K562 (cell line): ENCODE measurements around the gene CHMP4B. TPM values are rescaled to one million over a fixed set of nuclear protein-coding genes. Genes with fewer than 3 reads are reported as not detected.

Experiments used
- ATAC-seq: fragments of 200-7000 bp; cut with Tn5 transposase; 3 replicates; pipeline ENCODE4 v1.9.1; 2020; ENCODE audit warnings: moderate library complexity
- BruUV-seq: library from RNA; stranded (reverse); fragments of 400-500 nt; replicated peaks from 2 replicates; lab custom pipeline; 2021; lab: Mats Ljungman, UMichigan
- CTCF ChIA-PET: fragments of 300-600 bp; formaldehyde crosslinking; extraction: SDS; loops from one replicate; lab custom pipeline; 2021; ENCODE audit warnings: low intra/inter-chr PET ratio; lab: Yijun Ruan, JAX
- POLR2A ChIA-PET: fragments of 300-600, 350-650 bp; sonication (Branson Sonifier 250); formaldehyde crosslinking; extraction: SDS; loops from one replicate; lab custom pipeline; 2021; ENCODE audit warnings: antibody characterized with exemption, inconsistent platforms; lab: Yijun Ruan, JAX
- DNase-seq, 4 experiments: peaks; one replicate each; pipeline versions ENCODE4 v3.0.0 to v3.0.0-alpha.2; 2011 to 2018; ENCODE audit warnings: low spot score in 3 of 4, mixed read lengths in 3 of 4; ENCODE audit errors: extremely low read depth in 1 of 4
- FAIRE-seq: peaks from 2 replicates; lab custom pipeline; 2011; peaks lifted over from hg19 to GRCh38; lab: Jason Lieb, UNC
- H2AFZ ChIP-seq: 2 replicates; pipeline ENCODE4 v1.6.0; 2011; ENCODE audit warnings: low read depth, low read length, control low read depth, inconsistent platforms
- H3K27ac ChIP-seq: fragments of 200-600 bp; 3 replicates; pipeline ENCODE4 v1.8.0; 2011; ENCODE audit warnings: low read depth, mild to moderate bottlenecking, control low read depth, inconsistent platforms, low read length, moderate library complexity, mixed read lengths; ENCODE audit errors: extremely low read depth
- H3K27me3 ChIP-seq, 2 experiments: fragments of 300-600 bp in 1 of 2; 2 replicates in 1 of 2; 3 replicates in 1 of 2; pipeline versions ENCODE4 v1.6.0 to v1.8.0; 2011; ENCODE audit warnings: inconsistent platforms in 2 of 2, low read length in 2 of 2, mild to moderate bottlenecking in 1 of 2, mixed read lengths in 1 of 2, moderate library complexity in 1 of 2; ENCODE audit not compliant: control insufficient read depth in 2 of 2, insufficient read depth in 2 of 2
- H3K36me3 ChIP-seq: fragments of 300-600 bp; 3 replicates; pipeline ENCODE4 v1.8.0; 2011; ENCODE audit warnings: mild to moderate bottlenecking, low read length, inconsistent platforms; ENCODE audit not compliant: control insufficient read depth, insufficient read depth
- H3K4me1 ChIP-seq, 2 experiments: fragments of 200-600 bp in 1 of 2; replicated peaks in 1 of 2; 2 replicates in 1 of 2; 3 replicates in 1 of 2; pipeline versions ENCODE4 v1.5.1 to v1.8.0; 2011; ENCODE audit warnings: inconsistent platforms in 2 of 2, low read length in 2 of 2, mild to moderate bottlenecking in 1 of 2, mixed read lengths in 1 of 2, moderate library complexity in 1 of 2; ENCODE audit not compliant: control insufficient read depth in 2 of 2, insufficient read depth in 2 of 2
- H3K4me2 ChIP-seq: 2 replicates; pipeline ENCODE4 v1.6.1; 2011; ENCODE audit warnings: low read length, control low read depth, inconsistent platforms, mixed read lengths; ENCODE audit not compliant: insufficient read depth
- H3K4me3 ChIP-seq: fragments of 200-600 bp; sonication (generic), shearing (Covaris generic); 2 replicates; pipeline ENCODE4 v1.5.1; 2016; ENCODE audit warnings: control low read depth, inconsistent platforms
- H3K79me2 ChIP-seq: fragments of 200-600 bp; 3 replicates; pipeline ENCODE4 v1.8.0; 2011; ENCODE audit warnings: low read length, inconsistent platforms; ENCODE audit not compliant: control insufficient read depth, insufficient read depth
- H3K9ac ChIP-seq, 2 experiments: 2 replicates each; pipeline versions ENCODE4 v1.6.0 to v1.6.1; 2011; ENCODE audit warnings: low read depth in 2 of 2, low read length in 2 of 2, control low read depth in 1 of 2, inconsistent platforms in 1 of 2, mild to moderate bottlenecking in 1 of 2, mixed read lengths in 1 of 2; ENCODE audit not compliant: insufficient read depth in 1 of 2
- H3K9me1 ChIP-seq: one replicate; pipeline ENCODE4 v1.6.0; 2011; ENCODE audit warnings: inconsistent platforms, mild to moderate bottlenecking, low read length, moderate library complexity; ENCODE audit not compliant: control insufficient read depth, insufficient read depth
- H3K9me3 ChIP-seq: replicated peaks from 2 replicates; pipeline ENCODE4 v1.5.1; 2011; ENCODE audit warnings: low read depth, low read length, inconsistent platforms; ENCODE audit not compliant: control insufficient read depth, insufficient read depth
- H4K20me1 ChIP-seq: replicated peaks from 2 replicates; pipeline ENCODE4 v1.6.1; 2011; ENCODE audit warnings: low read length, inconsistent platforms, mixed read lengths; ENCODE audit not compliant: control insufficient read depth, insufficient read depth
- BHLHE40 ChIP-seq: IDR thresholded peaks from 2 replicates; pipeline ENCODE4 v1.6.1; 2011; ENCODE audit warnings: low read length, improper control_type of control experiment
- BRF1 ChIP-seq: IDR thresholded peaks from 3 replicates; pipeline ENCODE4 v1.6.1; 2011; ENCODE audit warnings: borderline replicate concordance, mild to moderate bottlenecking; ENCODE audit not compliant: insufficient read length; ENCODE audit errors: extremely low read depth
- CTBP1 ChIP-seq: fragments of 450-650 bp; IDR thresholded peaks from 2 replicates; pipeline ENCODE4 v1.6.1; 2016; ENCODE audit warnings: borderline replicate concordance
- FOXJ3 ChIP-seq: sonication (generic); formaldehyde crosslinking; IDR thresholded peaks from 2 replicates; pipeline ENCODE4 v1.4.0; 2020; ENCODE audit warnings: mild to moderate bottlenecking, missing genetic modification reagents
- HIVEP1 ChIP-seq: fragments of 250-450 bp; sonication (Bioruptor Pico); IDR thresholded peaks from 2 replicates; pipeline ENCODE4 v1.4.0; 2020; ENCODE audit warnings: mild to moderate bottlenecking
- LCOR ChIP-seq: sonication (generic); formaldehyde crosslinking; IDR thresholded peaks from 2 replicates; pipeline ENCODE4 v1.8.0; 2022; ENCODE audit warnings: mild to moderate bottlenecking, missing genetic modification reagents
- STAG1 ChIP-seq: sonication (generic); formaldehyde crosslinking; IDR thresholded peaks from 2 replicates; pipeline ENCODE4 v1.5.0; 2020; ENCODE audit warnings: missing genetic modification reagents, borderline replicate concordance
- TGIF2 ChIP-seq: sonication (generic); formaldehyde crosslinking; IDR thresholded peaks from 2 replicates; pipeline ENCODE4 v1.8.1; 2022; ENCODE audit warnings: mild to moderate bottlenecking, missing genetic modification reagents, moderate library complexity
- XRCC3 ChIP-seq: fragments of 450-650 bp; IDR thresholded peaks from 2 replicates; pipeline ENCODE4 v1.6.1; 2017; ENCODE audit warnings: mild to moderate bottlenecking, moderate library complexity
- ZSCAN29 ChIP-seq: fragments of 450-650 bp; IDR thresholded peaks from 2 replicates; pipeline ENCODE4 v1.6.1; 2017
- WGBS: fragments of 100-300 bp; shearing (Covaris generic); methylation state at CpG from one replicate; pipeline ENCODE4 v1.1.6; 2016; ENCODE audit warnings: low coverage, mixed read lengths; ENCODE audit not compliant: insufficient coverage; ENCODE audit errors: missing lambda C conversion rate; 5-methylcytosine and 5-hydroxymethylcytosine counted together
- in situ Hi-C: fragments of 300-500 bp; cut with MboI; formaldehyde crosslinking; loops from 4 replicates; pipeline ENCODE4 v1.15.0; 2018; ENCODE audit warnings: inconsistent platforms, mixed read lengths
- intact Hi-C: fragments of 100-400 bp; cut with micrococcal nuclease; formaldehyde crosslinking; loops from 2 replicates; pipeline ENCODE4 v1.14.2; 2022
- polyA plus RNA-seq, 8 experiments: library from polyadenylated mRNA; depleted of rRNA in 4 of 8; stranded (reverse) in 5 of 8; unstranded in 3 of 8; fragments of >200 nt; fragmentation: Nextera tagmentation in 2 of 8; fragmentation: Illumina TruSeq in 1 of 8; extraction: Ambion mirVana in 2 of 8; extraction: Trizol in 1 of 8; gene quantifications; 2 replicates each; pipeline versions ENCODE4 v1.2.1 to v1.2.3, GENCODE V29; 2011 to 2014; ENCODE audit warnings: inconsistent platforms in 1 of 8, missing spikeins in 1 of 8
- total RNA-seq, 7 experiments: library from RNA; depleted of rRNA in 6 of 7; stranded (reverse); fragments of >200 nt in 6 of 7; fragmentation: Illumina TruSeq in 2 of 7; extraction: Trizol in 2 of 7; gene quantifications; 2 replicates each; pipeline versions ENCODE4 v1.2.1 to v1.2.3, GENCODE V29; 2011 to 2021; ENCODE audit warnings: low replicate concordance in 1 of 7
- TF ChIP-seq, protein P1 (sequence below): fragments of 250-450 bp; sonication (Bioruptor Pico); IDR thresholded peaks from 2 replicates; pipeline ENCODE4 v1.8.0; 2022; ENCODE audit warnings: inconsistent platforms
- TF ChIP-seq, protein P2 (sequence below): sonication (generic); formaldehyde crosslinking; IDR thresholded peaks from 2 replicates; pipeline ENCODE4 v1.8.0; 2023; ENCODE audit warnings: missing genetic modification reagents, mild to moderate bottlenecking, borderline replicate concordance
- TF ChIP-seq, protein P3 (sequence below): fragments of 250-450 bp; sonication (Bioruptor Pico); IDR thresholded peaks from 2 replicates; pipeline ENCODE4 v1.8.0; 2022; ENCODE audit warnings: moderate library complexity, mild to moderate bottlenecking, inconsistent platforms

Gene CHMP4B
- total and polyA plus RNA-seq, 9 of the 15 experiments (the other 6 are each of a cell fraction or from before 2014, with no cell fraction given): 1.8 to 64.7 (median 31.8) TPM

DNA sequence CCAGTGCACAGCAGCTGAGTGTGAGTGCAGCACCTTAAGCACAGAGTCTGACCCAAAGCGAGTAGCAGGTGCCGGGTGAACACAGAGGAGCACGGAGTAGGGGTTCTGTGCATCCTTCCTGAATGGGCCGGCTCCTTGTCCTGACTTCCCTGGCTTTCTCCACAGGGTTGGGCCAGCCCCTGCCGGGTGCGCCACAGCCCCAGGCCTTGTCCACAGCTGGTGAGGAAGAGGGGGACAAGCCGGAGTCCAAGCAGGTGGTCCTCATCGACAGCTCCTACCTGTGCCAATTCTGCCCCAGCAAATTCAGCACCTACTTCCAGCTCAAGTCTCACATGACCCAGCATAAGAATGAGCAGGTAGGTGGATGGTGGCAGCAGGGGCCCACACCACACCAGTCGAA lies 44.5 kb upstream of the CHMP4B start:
- Histone ChIP-seq H3K27ac (no peak overlapping the region), H3K79me2 (no peaks in the 10 kb centered on the region), H3K9me1 (no peaks in the 10 kb centered on the region), H3K9ac (peak overlapping the region in 1 of 2 experiments; percentile 73; a peak in 2 of 4 replicates), H3K4me2 (no peak overlapping the region), H3K9me3 (no peaks in the 10 kb centered on the region), H3K36me3 (no peaks in the 10 kb centered on the region), H3K27me3 (no peaks in the 10 kb centered on the region), H2AFZ (no peak overlapping the region), H3K4me3 (no peak overlapping the region), H4K20me1 (no peaks in the 10 kb centered on the region), H3K4me1 (peaks cover 8 to 10% of the 10 kb centered on the region in 2 experiments; a peak in 4 of 5 replicates)
- ATAC-seq (no peak), DNase-seq (no peak), FAIRE-seq (no peak)
- 86% methylated on average over 9 of the region's 9 CpGs for WGBS
- BruUV-seq: no TSS peak
- ChIA-PET CTCF (no interaction called here), POLR2A (no interaction called here)
- intact Hi-C loops (no loop called here), in situ Hi-C loops (no loop called here)
- TF ChIP-seq STAG1 (CRISPR knock-in tag): no peak
- TF ChIP-seq, protein P1, sequence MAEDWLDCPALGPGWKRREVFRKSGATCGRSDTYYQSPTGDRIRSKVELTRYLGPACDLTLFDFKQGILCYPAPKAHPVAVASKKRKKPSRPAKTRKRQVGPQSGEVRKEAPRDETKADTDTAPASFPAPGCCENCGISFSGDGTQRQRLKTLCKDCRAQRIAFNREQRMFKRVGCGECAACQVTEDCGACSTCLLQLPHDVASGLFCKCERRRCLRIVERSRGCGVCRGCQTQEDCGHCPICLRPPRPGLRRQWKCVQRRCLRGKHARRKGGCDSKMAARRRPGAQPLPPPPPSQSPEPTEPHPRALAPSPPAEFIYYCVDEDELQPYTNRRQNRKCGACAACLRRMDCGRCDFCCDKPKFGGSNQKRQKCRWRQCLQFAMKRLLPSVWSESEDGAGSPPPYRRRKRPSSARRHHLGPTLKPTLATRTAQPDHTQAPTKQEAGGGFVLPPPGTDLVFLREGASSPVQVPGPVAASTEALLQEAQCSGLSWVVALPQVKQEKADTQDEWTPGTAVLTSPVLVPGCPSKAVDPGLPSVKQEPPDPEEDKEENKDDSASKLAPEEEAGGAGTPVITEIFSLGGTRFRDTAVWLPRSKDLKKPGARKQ (CRISPR knock-in tag): no peak
- no peak for TF ChIP-seq BHLHE40
- no peak for TF ChIP-seq LCOR (CRISPR knock-in tag)
- TF ChIP-seq, protein P2, sequence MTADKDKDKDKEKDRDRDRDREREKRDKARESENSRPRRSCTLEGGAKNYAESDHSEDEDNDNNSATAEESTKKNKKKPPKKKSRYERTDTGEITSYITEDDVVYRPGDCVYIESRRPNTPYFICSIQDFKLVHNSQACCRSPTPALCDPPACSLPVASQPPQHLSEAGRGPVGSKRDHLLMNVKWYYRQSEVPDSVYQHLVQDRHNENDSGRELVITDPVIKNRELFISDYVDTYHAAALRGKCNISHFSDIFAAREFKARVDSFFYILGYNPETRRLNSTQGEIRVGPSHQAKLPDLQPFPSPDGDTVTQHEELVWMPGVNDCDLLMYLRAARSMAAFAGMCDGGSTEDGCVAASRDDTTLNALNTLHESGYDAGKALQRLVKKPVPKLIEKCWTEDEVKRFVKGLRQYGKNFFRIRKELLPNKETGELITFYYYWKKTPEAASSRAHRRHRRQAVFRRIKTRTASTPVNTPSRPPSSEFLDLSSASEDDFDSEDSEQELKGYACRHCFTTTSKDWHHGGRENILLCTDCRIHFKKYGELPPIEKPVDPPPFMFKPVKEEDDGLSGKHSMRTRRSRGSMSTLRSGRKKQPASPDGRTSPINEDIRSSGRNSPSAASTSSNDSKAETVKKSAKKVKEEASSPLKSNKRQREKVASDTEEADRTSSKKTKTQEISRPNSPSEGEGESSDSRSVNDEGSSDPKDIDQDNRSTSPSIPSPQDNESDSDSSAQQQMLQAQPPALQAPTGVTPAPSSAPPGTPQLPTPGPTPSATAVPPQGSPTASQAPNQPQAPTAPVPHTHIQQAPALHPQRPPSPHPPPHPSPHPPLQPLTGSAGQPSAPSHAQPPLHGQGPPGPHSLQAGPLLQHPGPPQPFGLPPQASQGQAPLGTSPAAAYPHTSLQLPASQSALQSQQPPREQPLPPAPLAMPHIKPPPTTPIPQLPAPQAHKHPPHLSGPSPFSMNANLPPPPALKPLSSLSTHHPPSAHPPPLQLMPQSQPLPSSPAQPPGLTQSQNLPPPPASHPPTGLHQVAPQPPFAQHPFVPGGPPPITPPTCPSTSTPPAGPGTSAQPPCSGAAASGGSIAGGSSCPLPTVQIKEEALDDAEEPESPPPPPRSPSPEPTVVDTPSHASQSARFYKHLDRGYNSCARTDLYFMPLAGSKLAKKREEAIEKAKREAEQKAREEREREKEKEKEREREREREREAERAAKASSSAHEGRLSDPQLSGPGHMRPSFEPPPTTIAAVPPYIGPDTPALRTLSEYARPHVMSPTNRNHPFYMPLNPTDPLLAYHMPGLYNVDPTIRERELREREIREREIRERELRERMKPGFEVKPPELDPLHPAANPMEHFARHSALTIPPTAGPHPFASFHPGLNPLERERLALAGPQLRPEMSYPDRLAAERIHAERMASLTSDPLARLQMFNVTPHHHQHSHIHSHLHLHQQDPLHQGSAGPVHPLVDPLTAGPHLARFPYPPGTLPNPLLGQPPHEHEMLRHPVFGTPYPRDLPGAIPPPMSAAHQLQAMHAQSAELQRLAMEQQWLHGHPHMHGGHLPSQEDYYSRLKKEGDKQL: no peak
- TF ChIP-seq BRF1: no peak
- TF ChIP-seq FOXJ3 (CRISPR knock-in tag): no peak
- no peak for TF ChIP-seq TGIF2
- TF ChIP-seq, protein P3, sequence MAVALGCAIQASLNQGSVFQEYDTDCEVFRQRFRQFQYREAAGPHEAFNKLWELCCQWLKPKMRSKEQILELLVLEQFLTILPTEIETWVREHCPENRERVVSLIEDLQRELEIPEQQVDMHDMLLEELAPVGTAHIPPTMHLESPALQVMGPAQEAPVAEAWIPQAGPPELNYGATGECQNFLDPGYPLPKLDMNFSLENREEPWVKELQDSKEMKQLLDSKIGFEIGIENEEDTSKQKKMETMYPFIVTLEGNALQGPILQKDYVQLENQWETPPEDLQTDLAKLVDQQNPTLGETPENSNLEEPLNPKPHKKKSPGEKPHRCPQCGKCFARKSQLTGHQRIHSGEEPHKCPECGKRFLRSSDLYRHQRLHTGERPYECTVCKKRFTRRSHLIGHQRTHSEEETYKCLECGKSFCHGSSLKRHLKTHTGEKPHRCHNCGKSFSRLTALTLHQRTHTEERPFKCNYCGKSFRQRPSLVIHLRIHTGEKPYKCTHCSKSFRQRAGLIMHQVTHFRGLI (CRISPR knock-in tag): no peak
- TF ChIP-seq ZSCAN29: no peak
- TF ChIP-seq HIVEP1: no peak
- TF ChIP-seq CTBP1: no peak
- TF ChIP-seq XRCC3: no peak
